Erythroblast (primary cell): ENCODE results near the gene RIPK4.

Source experiments
- DNase-seq, 2 experiments: peaks; one replicate each; lab custom pipeline; 2025; lab: John Stamatoyannopoulos, UW
- GATA1 ChIP-seq: IDR thresholded peaks from 2 replicates; pipeline ENCODE4 v1.6.1; 2011; ENCODE audit warnings: low read depth, mild to moderate bottlenecking, control low read depth, low read length, moderate library complexity
- POLR2A ChIP-seq: IDR thresholded peaks from 2 replicates; pipeline ENCODE4 v1.6.1; 2011; ENCODE audit warnings: mild to moderate bottlenecking, low read length

RIPK4 gene

DNA sequence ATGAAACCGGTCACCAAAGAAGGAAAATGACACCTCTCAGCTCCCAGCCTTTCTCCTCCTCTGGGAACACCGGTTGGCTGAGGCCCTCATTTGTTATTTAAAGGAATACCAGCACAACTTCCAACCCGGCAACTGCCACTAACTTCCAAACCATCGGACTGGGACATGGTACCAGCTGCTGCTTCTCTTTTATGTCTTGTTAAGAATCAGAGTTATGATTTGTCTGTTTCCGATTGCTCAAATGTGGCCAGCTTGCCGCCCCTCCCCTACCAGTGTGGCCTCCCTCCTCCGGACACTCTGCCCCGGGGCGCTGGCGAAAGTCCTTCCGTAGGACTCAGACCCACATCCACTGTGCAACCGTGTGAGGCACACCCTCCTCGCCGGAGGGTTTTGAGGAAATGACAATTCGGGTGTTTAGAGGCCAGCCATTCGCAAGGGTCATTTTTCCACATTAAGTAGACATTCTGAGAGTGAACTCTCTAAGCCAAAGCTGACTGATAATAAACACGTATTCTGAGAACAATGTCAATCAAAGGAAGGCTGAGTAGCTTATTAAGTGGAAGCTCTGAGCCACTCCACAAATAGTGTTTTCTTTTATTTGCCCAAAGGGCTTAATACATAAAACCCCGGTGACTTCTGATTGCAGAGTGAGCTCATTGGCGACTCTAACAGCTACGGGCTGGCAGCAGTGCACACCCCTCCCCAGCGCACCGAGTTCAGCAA lies 5.5 kb downstream of the RIPK4 start:
- no peak for DNase-seq
- TF ChIP-seq POLR2A, result no peak
- TF ChIP-seq GATA1, result no peak

DNA sequence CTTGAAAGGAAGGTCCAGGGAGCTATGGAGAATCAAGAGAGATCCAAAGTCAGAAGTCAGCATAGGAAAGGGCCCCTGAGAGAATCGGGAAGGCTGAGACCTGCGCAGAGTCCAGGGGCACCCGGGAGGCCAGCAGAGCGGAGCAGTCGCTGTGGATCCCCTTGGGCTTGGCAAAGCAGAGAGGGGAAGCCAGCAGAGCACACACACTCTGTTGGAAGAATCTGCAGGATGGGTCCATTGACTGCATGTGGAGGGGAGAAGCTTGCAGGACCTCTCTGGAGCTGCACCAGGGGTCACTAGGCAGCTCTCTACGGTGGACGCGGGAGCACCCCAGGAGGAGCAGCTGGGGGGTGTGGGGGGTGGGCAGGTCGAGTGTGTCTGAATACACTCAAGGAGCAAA lies 6.4 kb downstream of the RIPK4 start:
- TF ChIP-seq POLR2A (no peak), GATA1 (no peak)
- no peak for DNase-seq

DNA sequence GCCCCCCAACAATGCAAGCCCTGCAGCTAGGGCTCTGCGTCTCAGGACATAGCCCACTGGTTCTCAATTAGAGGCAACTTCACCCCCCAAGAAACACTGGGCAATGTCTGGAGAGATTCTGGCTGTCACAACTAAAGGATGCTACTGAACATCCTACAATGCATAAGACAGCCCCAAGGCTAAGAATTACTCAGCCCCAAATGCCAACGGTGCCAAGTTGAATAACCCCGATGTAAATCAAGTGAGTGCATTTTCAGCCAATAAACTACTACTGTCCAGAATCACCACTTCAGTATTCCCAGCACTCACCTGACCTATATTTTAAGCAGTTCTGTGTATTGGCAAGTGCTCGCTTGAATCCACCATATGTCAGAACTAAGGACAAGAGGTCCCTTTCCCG lies 6.9 kb downstream of the RIPK4 start:
- DNase-seq, result no peak
- no peak for TF ChIP-seq POLR2A
- TF ChIP-seq GATA1, result no peak

DNA sequence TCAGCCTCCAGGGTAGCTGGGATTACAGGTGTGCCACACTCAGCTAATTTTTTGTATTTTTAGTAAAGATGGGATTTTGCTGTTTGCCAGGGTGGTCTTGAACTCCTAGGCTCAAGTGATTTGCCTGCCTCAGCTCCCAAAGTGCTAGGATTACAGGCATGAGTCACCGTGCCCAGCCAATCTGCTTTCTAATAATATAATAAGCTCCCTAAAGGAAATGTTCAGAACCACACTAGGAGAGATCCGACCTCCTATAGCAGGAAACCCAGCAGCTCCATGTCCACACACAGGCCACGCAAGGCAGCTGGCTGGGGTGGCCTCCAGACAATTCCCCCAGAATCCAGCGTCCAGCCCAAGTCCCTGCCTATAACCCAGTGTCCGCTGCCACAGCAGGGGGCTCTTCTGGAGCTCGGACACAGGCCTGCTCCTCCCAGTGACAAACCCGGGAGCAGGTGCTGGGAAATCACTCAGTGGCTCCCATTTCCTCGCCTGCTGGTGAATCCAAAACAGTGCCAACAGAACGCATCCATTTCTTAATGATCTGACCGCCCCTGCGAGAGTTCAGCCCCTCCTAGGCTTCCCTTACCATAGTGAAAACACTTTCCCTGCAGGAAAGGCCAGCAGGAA lies 7.5 kb downstream of the RIPK4 start:
- TF ChIP-seq GATA1 (no peak), POLR2A (no peak)
- no peak for DNase-seq

DNA sequence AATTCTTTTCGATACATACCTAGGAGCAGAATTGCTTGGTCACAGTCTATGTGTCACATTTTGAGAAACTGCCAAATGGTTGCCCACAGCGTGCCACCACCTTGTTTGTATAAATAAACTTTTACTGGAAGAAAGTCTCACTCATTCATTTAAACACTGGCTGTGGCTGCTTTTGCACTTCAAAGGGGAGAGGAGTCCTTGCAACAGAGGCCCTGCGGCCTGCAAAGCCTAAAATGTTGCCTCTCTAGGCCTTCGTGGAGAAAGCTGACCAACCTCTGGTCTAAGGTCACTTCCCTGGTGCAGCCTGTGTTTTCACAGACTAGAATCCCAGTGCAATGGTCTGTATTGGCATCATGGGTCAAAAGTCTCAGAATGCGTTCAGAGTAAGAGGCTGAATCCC lies 8.3 kb downstream of the RIPK4 start:
- no peak for DNase-seq
- TF ChIP-seq POLR2A (no peak), GATA1 (no peak)

DNA sequence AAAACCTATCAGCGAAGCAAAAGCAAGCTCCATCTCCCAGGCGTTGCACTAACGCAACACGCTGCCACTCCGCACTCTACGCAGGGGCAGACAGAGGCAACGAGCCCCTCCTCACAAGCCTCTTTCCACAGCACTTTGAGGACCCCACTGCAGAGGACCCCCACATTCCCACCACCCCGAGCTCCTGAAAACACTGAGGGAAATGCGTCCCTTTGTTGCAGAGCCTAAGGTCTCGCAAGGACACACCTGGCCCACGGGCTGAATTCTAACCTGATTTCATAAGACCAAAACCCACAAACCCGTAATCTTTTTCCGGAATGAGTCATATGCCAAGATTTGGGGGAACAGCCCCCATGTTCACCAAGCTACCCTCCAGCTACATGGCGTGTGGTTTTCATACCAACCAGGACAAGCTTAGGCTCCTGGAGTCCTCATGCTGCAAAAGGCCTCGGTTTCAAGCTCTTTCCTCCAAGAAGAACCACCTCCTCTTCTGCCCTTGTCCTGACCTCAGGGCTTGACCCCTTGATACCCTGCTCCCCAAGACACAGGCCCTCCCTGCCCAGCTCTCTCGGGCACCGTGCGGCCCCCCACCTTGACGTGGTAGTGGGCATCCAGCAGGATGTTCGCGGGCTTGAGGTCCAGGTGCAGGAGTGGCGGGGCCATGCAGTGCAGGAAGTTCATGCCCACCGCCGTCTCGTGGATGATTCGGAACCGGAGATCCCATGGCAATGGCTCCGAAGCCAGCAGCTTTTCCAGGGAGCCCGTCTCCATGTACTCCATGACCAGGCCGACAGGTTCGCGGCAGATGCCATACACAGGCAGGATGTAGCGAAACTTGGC lies 10.7 kb downstream of the RIPK4 start:
- TF ChIP-seq POLR2A (no peak), GATA1 (no peak)
- DNase-seq, result no peak

DNA sequence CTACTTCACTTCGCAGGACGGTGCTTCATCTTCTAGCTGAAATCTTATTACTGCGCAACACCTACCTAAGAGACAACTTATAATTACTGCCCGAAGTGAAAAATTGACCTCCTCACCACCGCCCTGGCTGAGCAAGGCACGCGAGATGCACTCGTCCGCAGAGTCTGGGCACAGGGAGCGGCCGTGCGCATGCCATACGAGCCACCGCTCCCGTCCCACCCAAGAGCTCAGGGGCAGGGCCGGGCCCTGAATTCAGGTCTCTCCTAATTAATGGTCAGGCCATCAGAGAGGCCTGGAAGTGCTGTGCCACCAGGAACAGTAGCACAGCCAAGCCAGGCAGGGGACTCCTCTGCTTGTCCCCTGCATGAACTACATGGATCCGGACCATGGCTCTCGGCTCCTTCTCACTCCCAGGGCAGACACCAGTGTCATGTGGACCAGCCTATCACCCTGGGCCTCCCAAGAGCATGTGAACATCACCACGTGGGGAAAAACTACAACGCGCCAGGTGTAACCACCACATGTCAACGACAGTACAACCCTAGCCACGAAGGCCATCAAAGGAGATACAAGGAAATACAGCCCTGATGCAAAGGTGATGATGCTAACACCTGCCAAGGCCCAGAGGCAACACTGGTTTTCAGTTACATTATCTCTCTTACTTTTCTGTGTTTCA lies 11.5 kb downstream of the RIPK4 start:
- TF ChIP-seq GATA1 (no peak), POLR2A (no peak)
- no peak for DNase-seq

DNA sequence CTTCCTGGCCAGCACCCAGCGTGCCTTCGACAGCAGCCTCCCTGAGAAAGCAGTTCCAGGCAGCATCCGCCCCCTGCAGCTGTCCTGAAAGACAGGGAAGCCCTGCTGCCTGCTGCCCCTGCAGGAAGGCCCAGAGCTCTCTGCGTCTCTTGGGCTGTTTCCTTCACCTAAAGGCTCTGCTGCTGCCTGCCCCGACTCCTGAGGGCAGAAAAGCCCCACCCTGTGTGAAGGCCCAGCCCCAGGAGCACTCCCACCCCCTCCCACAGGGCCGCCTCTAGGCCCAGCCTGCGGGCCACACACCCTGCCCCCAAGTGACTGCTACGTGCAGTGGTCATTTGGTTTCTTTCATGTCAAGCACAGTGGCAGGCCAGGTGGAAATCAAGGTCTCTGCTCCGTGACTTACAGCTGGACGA lies 12.4 kb downstream of the RIPK4 start:
- no peak for DNase-seq
- TF ChIP-seq POLR2A (no peak), GATA1 (no peak)

DNA sequence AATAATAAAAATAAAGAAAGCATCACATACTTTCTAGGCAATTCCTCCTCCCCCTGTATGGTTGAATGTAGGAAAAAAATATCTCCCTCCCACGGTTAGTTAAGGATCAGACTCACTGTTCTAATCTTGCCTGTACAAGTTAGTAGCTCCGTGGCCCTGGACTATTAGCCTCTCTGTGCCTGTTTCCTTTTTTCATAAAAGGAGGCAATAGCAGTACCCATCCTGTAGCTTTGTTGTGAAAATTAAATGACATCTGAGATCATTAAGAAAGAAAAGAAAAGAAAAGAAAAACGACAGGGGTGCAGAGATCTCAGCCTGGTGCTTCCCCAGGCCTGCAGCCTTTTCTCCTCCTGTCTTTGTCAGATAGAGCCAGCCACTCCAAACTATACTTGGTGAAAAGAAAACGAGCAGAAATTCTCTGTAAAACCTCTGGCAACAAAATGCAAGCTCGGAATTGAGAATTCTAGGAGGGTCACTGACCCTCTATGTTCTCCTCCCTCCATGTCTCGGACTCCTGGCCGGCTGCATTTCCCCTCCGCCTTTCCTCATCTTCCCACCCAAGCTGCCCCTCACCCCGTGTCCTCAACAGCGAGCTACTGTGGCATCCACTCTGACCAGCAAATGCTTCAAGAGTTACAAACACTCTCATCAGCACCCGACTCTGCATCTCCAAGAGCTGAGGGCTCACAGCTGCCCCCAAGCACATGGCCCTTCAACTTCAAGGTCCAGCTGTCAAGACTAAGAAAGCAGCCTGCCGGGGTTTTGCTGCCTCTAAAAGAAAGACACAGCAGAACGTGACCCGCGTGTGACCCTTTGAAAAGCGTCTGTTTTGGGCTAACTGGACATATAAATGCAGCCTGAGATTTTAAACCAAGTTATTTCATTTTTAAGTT lies 13.6 kb downstream of the RIPK4 start:
- no peak for DNase-seq
- TF ChIP-seq POLR2A, result no peak
- no peak for TF ChIP-seq GATA1

DNA sequence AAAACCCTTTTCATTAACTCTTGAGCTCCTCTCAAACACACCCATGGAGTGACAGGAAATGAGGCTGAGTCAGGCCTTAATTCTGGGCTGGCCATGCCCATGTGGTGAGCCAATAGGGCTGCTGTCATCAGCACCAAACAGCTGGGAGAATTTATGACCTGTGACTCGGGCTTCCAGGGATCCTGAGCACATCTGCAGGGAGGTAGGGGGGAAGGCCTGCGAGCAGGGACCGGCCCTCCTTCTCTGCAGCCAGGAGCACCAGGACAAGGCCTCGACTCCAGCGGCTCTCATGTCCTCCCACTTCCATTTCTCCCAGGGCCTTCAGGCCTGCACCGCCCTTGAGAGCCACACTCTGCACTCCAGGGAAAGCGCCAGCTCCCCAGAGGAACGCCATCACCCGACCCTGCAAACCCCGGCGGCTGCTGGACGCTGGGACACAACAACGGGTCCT lies 14.6 kb downstream of the RIPK4 start:
- DNase-seq, result no peak
- TF ChIP-seq POLR2A (no peak), GATA1 (no peak)

DNA sequence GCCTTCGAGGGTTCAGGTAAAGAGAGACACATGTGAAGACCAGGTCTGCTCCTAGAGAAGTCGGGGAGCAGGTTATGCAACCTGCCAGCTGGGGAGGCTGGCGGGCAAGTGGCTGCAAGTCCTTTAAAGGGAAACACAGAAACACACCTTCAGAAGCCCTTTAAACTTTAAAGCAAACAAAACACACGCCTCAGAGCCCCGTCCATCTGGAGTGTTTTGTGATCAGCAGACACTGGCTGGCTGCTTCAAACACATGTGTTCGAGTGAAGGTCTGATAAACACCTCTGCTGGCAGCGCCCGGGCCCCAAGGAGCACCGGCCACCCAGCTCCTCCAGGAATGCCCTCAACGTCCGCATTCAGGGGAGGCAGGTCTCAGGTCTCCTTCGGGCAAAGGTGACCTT lies 15.2 kb downstream of the RIPK4 start:
- no peak for TF ChIP-seq POLR2A
- TF ChIP-seq GATA1, result no peak
- no peak for DNase-seq

DNA sequence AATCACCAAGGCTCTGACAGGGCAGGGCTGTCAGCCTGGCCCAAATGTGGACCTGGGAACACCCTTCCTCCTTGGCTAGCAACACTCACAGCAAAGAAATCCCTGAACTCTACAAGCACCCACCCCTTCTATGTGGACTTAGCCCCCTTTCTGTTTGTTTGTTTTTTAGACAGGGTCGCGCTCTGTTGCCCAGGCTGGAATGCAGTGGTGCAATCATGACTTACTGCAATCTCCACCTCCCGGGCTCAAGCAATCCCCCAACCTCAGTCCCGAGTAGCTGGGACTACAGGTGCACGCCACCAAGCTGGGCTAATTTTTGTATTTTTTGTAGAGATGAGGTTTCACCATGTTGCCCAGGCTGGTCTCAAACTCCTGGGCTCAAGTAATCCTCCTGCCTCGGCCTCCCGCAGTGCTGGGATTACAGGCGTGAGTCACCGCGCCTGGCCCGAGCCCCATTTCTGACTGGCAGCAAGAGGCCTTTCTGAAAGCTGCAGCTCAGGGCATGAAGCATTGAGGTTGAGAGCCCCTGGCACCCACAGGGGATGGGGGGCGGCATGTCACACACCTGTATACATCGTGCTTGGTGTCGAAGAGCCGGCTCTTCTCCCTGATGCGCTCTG lies 16.2 kb downstream of the RIPK4 start:
- no peak for DNase-seq
- no peak for TF ChIP-seq GATA1
- TF ChIP-seq POLR2A, result no peak

DNA sequence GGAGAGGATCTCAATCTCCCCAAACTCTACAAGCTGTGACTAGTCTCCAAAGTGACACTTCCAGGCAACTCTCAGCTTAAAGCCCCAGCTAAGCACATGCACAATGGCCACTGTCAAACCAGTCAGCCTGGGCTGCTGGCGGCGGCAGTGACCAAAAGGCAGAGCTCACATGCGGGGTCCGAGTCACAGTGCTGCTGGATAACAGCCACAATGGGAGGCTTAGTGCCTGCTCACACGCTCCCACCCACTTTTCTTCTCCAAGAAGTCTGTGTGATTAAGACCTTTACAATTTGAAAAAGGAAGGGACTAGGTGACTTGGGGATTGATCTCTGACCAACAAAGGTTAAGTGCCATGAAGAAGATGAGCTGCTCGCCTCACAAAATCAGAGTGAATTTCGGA lies 16.8 kb downstream of the RIPK4 start:
- no peak for DNase-seq
- no peak for TF ChIP-seq GATA1
- TF ChIP-seq POLR2A, result no peak
